HG02759 (cell line): Measurements from ENCODE around the gene SLC39A3.

Experiments used
- ATAC-seq: cut with Tn5 transposase; IDR thresholded peaks from one replicate; pipeline ENCODE4 v1.9.1; 2021; ENCODE audit warnings: mild to moderate bottlenecking, moderate library complexity; ENCODE audit not compliant: unreplicated experiment

Gene SLC39A3

GRCh38 chr19:2706251-2706650 lies 33.6 kb downstream of the SLC39A3 start:
- ATAC-seq: no peak

GRCh38 chr19:2703691-2704216 lies 36.1 kb downstream of the SLC39A3 start:
- no peak for ATAC-seq

GRCh38 chr19:2703077-2703437 lies 36.8 kb downstream of the SLC39A3 start:
- no peak for ATAC-seq

GRCh38 chr19:2702170-2703076 lies 37.4 kb downstream of the SLC39A3 start, which contains the start of gene GNG7:
Gene GNG7 (minus strand): TSS chr19:2702694. CDS start chr19:2520688, 182,006 bp downstream.
- ATAC-seq: peak; percentile 86

- ATAC-seq: no peak
Observed at GRCh38 chr19:2701361-2702169, 38.3 kb downstream of the SLC39A3 start.

GRCh38 chr19:2700660-2701360 lies 39.0 kb downstream of the SLC39A3 start:
- ATAC-seq: no peak

GRCh38 chr19:2699413-2700140 lies 40.2 kb downstream of the SLC39A3 start:
- no peak for ATAC-seq

- no peak for ATAC-seq
Observed at GRCh38 chr19:2694196-2694595, 45.6 kb downstream of the SLC39A3 start.

- ATAC-seq: no peak
Observed at GRCh38 chr19:2693492-2694160, 46.2 kb downstream of the SLC39A3 start.

- no peak for ATAC-seq
Observed at GRCh38 chr19:2691951-2692350, 47.9 kb downstream of the SLC39A3 start.

- ATAC-seq: no peak
Observed at GRCh38 chr19:2690856-2691255, 49.0 kb downstream of the SLC39A3 start.

- no peak for ATAC-seq
Observed at GRCh38 chr19:2686360-2686759, 53.5 kb downstream of the SLC39A3 start.

GRCh38 chr19:2685204-2685704 lies 54.6 kb downstream of the SLC39A3 start:
- no peak for ATAC-seq

GRCh38 chr19:2683430-2684003 lies 56.3 kb downstream of the SLC39A3 start:
- ATAC-seq: no peak
